ENCODE measurements around the gene NTSR1. TPM values are rescaled to one million over a fixed set of nuclear protein-coding genes. Genes with fewer than 3 reads are reported as not detected.

The NTSR1 gene
- polyA plus RNA-seq, 1 donor from 2014 or later = 0.05 TPM

- Histone ChIP-seq H2AFZ (ENCODE audit: low read depth, low read length) (no peak overlapping the region), H3K27me3 (ENCODE audit: insufficient read depth, low read depth, low read length) (no peaks in the 10 kb centered on the region)
- TF ChIP-seq EP300 (conservative IDR thresholded peaks at IDR 0.05; ENCODE audit: poor library complexity, severe bottlenecking) (no peak), REST (IDR thresholded peaks at IDR 0.05; ENCODE audit: borderline replicate concordance) (no peak), RAD21 (conservative IDR thresholded peaks at IDR 0.05) (no peak), EZH2 (IDR thresholded peaks at IDR 0.05; ENCODE audit: borderline replicate concordance, insufficient read depth, low read length, poor library complexity, severe bottlenecking) (no peak), TAF1 (IDR thresholded peaks at IDR 0.05; ENCODE audit: low read depth) (no peak), SMC3 (conservative IDR thresholded peaks at IDR 0.05; ENCODE audit: poor library complexity) (no peak), CTCF (IDR thresholded peaks at IDR 0.05; ENCODE audit: poor library complexity, severe bottlenecking) (no peak), MXI1 (conservative IDR thresholded peaks at IDR 0.05; ENCODE audit: poor library complexity, severe bottlenecking) (no peak)
Observed at GRCh38 chr20:62698231-62698630, 10.4 kb upstream of the NTSR1 start.

GRCh38 chr20:62699296-62699695 lies 9.3 kb upstream of the NTSR1 start:
- H3K79me2 ChIP-seq (replicated peaks; ENCODE audit: insufficient read depth, low read length) = no peaks in the 10 kb centered on the region
- H3K9me3 ChIP-seq (ENCODE audit: low read length) = no peaks in the 10 kb centered on the region
- H3K27ac ChIP-seq (ENCODE audit: low read length) = no peak overlapping the region
- H3K36me3 ChIP-seq (ENCODE audit: insufficient read depth, low read length) = no peaks in the 10 kb centered on the region
- no peaks in the 10 kb centered on the region for H4K20me1 ChIP-seq (ENCODE audit: insufficient read depth)
- no peak overlapping the region for H3K4me3 ChIP-seq (ENCODE audit: low read length)
- H3K9me2 ChIP-seq (ENCODE audit: insufficient read depth, low read length) = no peaks in the 10 kb centered on the region
- no peaks in the 10 kb centered on the region for H3F3A ChIP-seq (ENCODE audit: insufficient read depth, low read length, poor library complexity, severe bottlenecking)
- no peaks in the 10 kb centered on the region for H3K27me3 ChIP-seq (ENCODE audit: insufficient read depth, low read depth, low read length)
- no peak for TF ChIP-seq SMC3 (conservative IDR thresholded peaks at IDR 0.05; ENCODE audit: poor library complexity)
- TF ChIP-seq EZH2 (IDR thresholded peaks at IDR 0.05; ENCODE audit: borderline replicate concordance, insufficient read depth, low read length, poor library complexity, severe bottlenecking) = no peak
- TF ChIP-seq REST (IDR thresholded peaks at IDR 0.05; ENCODE audit: borderline replicate concordance) = no peak
- TF ChIP-seq TAF1 (IDR thresholded peaks at IDR 0.05; ENCODE audit: low read depth) = no peak
- TF ChIP-seq EP300 (conservative IDR thresholded peaks at IDR 0.05; ENCODE audit: poor library complexity, severe bottlenecking) = no peak
- TF ChIP-seq MXI1 (conservative IDR thresholded peaks at IDR 0.05; ENCODE audit: poor library complexity, severe bottlenecking) = no peak
- no peak for TF ChIP-seq POLR2AphosphoS5 (IDR thresholded peaks at IDR 0.05)
- TF ChIP-seq CTCF (IDR thresholded peaks at IDR 0.05; ENCODE audit: poor library complexity, severe bottlenecking) = no peak
- TF ChIP-seq RAD21 (conservative IDR thresholded peaks at IDR 0.05) = no peak
- no peak overlapping the region for H3K4me2 ChIP-seq (ENCODE audit: low read length)
- no peak overlapping the region for H3K9ac ChIP-seq (ENCODE audit: low read length)
- H2AFZ ChIP-seq (ENCODE audit: low read depth, low read length) = no peak overlapping the region

More at GRCh38 chr20:62698231-62698630, 10.4 kb upstream of the NTSR1 start:
- H3K27ac ChIP-seq (ENCODE audit: low read length) = no peak overlapping the region
- H3K9ac ChIP-seq (ENCODE audit: low read length) = no peak overlapping the region
- no peaks in the 10 kb centered on the region for H3K79me2 ChIP-seq (replicated peaks; ENCODE audit: insufficient read depth, low read length)
- no peak overlapping the region for H3K4me2 ChIP-seq (ENCODE audit: low read length)
- H3K9me2 ChIP-seq (ENCODE audit: insufficient read depth, low read length) = no peaks in the 10 kb centered on the region
- H3K36me3 ChIP-seq (ENCODE audit: insufficient read depth, low read length) = no peaks in the 10 kb centered on the region
- H4K20me1 ChIP-seq (ENCODE audit: insufficient read depth) = no peaks in the 10 kb centered on the region
- no peak overlapping the region for H3K4me3 ChIP-seq (ENCODE audit: low read length)
- H3K9me3 ChIP-seq (ENCODE audit: low read length) = no peaks in the 10 kb centered on the region
- H3F3A ChIP-seq (ENCODE audit: insufficient read depth, low read length, poor library complexity, severe bottlenecking) = no peaks in the 10 kb centered on the region

Measured in neural cell (in vitro differentiated cells).